IPS-18c (cell line): ENCODE measurements around the gene MIGA1.
"Not testable (repeated sequence)": the region's sequence is repeated elsewhere in the genome, so short reads cannot be mapped to it uniquely, and the experiment has no call there.

ENCODE experiments used
- H3K4me3 ChIP-seq: 2 replicates; pipeline ENCODE4 v1.7.0; 2013; ENCODE audit warnings: low read depth, mild to moderate bottlenecking, low read length, moderate library complexity; ENCODE audit not compliant: insufficient read depth
- H3K9me3 ChIP-seq: one replicate; pipeline ENCODE4 v1.6.1; 2013; ENCODE audit warnings: mild to moderate bottlenecking, low read length, moderate library complexity; ENCODE audit not compliant: control insufficient read depth, insufficient read depth

The MIGA1 gene

GRCh38 chr1:77786093-77786741, 6.8 kb downstream of the MIGA1 start:
- H3K9me3 ChIP-seq, H3K4me3 ChIP-seq: not testable (repeated sequence)

GRCh38 chr1:77794550-77794949, 15.1 kb downstream of the MIGA1 start:
- Histone ChIP-seq H3K9me3 (no peaks in the 10 kb centered on the region), H3K4me3 (no peak overlapping the region)

GRCh38 chr1:77796695-77797405, 17.4 kb downstream of the MIGA1 start:
- H3K9me3 ChIP-seq = no peaks in the 10 kb centered on the region
- no peak overlapping the region for H3K4me3 ChIP-seq

GRCh38 chr1:77797991-77798390, 18.5 kb downstream of the MIGA1 start:
- no peaks in the 10 kb centered on the region for H3K9me3 ChIP-seq
- H3K4me3 ChIP-seq = no peak overlapping the region

GRCh38 chr1:77802026-77802425, 22.6 kb downstream of the MIGA1 start:
- no peaks in the 10 kb centered on the region for H3K9me3 ChIP-seq
- no peak overlapping the region for H3K4me3 ChIP-seq

GRCh38 chr1:77803371-77803770, 23.9 kb downstream of the MIGA1 start:
- no peak overlapping the region for H3K4me3 ChIP-seq

GRCh38 chr1:77809787-77810462, 30.5 kb downstream of the MIGA1 start:
- not testable (repeated sequence) for H3K9me3 ChIP-seq, H3K4me3 ChIP-seq

More at GRCh38 chr1:77803371-77803770, 23.9 kb downstream of the MIGA1 start:
- H3K9me3 ChIP-seq = no peaks in the 10 kb centered on the region

GRCh38 chr1:77811589-77811988, 32.1 kb downstream of the MIGA1 start:
- not testable (repeated sequence) for H3K4me3 ChIP-seq, H3K9me3 ChIP-seq

GRCh38 chr1:77817368-77818209, 38.1 kb downstream of the MIGA1 start:
- Histone ChIP-seq H3K4me3 (no peak overlapping the region), H3K9me3 (no peaks in the 10 kb centered on the region)

- Histone ChIP-seq H3K4me3 (no peak overlapping the region), H3K9me3 (no peaks in the 10 kb centered on the region)
These were observed 40.7 kb downstream of the MIGA1 start for GRCh38 chr1:77820121-77820520.

- Histone ChIP-seq H3K4me3 (no peak overlapping the region), H3K9me3 (no peaks in the 10 kb centered on the region)
These were observed 44.6 kb downstream of the MIGA1 start for GRCh38 chr1:77824079-77824478.

GRCh38 chr1:77824694-77825093, 45.2 kb downstream of the MIGA1 start:
- no peak overlapping the region for H3K4me3 ChIP-seq
- no peaks in the 10 kb centered on the region for H3K9me3 ChIP-seq

GRCh38 chr1:77825131-77825709, 45.8 kb downstream of the MIGA1 start:
- Histone ChIP-seq H3K9me3 (no peaks in the 10 kb centered on the region), H3K4me3 (no peak overlapping the region)

GRCh38 chr1:77826851-77827250, 47.4 kb downstream of the MIGA1 start:
- H3K4me3 ChIP-seq, H3K9me3 ChIP-seq: not testable (repeated sequence)

- no peak overlapping the region for H3K4me3 ChIP-seq
- no peaks in the 10 kb centered on the region for H3K9me3 ChIP-seq
These were observed 48.6 kb downstream of the MIGA1 start for GRCh38 chr1:77828098-77828497.

- H3K4me3 ChIP-seq = no peak overlapping the region
- no peaks in the 10 kb centered on the region for H3K9me3 ChIP-seq
These were observed 50.4 kb downstream of the MIGA1 start for GRCh38 chr1:77829851-77830250.

GRCh38 chr1:77830946-77831345, 51.5 kb downstream of the MIGA1 start:
- Histone ChIP-seq H3K9me3 (no peaks in the 10 kb centered on the region), H3K4me3 (no peak overlapping the region)
